ENCODE measurements around the gene PDE7B. TPM values are rescaled to one million over a fixed set of nuclear protein-coding genes. Genes with fewer than 3 reads are reported as not detected.

The PDE7B gene
- total RNA-seq, 1 experiment from 2014 or later, result 0.03 TPM

GRCh38 chr6:135944120-135944519 is 92.6 kb downstream of the PDE7B start:
- no peaks in the 10 kb centered on the region for H3K9me3 ChIP-seq (ENCODE audit: control insufficient read depth, insufficient read depth, low read depth, low read length)
- no peak for ATAC-seq
- in situ Hi-C loops (cut with HindIII; ENCODE audit: low pct_unique_long_range_greater_than_20kb, low sequenced_read_pairs), result no loop called here
- BruUV-seq (replicated peaks), result no TSS peak
- no peaks in the 10 kb centered on the region for H3K4me1 ChIP-seq (ENCODE audit: control insufficient read depth, insufficient read depth, low read length)
- TF ChIP-seq CTCF (IDR thresholded peaks at IDR 0.05), result no peak
- TF ChIP-seq TCF7L2 (IDR thresholded peaks at IDR 0.05; ENCODE audit: low read depth, low read length), result no peak
- no peak for TF ChIP-seq POLR2AphosphoS5 (IDR thresholded peaks at IDR 0.05; ENCODE audit: low read depth, low read length)
- no peak for TF ChIP-seq REST (IDR thresholded peaks at IDR 0.05; ENCODE audit: insufficient read depth in 1 of 2, low read depth in 2 of 2, low read length in 1 of 2)
- TF ChIP-seq SIN3A (IDR thresholded peaks at IDR 0.05; ENCODE audit: borderline replicate concordance, insufficient read depth, low read depth, low read length), result no peak
- CTCF ChIA-PET, result no interaction called here
- H3K27me3 ChIP-seq (ENCODE audit: control insufficient read depth, insufficient read depth, low read length), result no peaks in the 10 kb centered on the region
- no peak for DNase-seq (ENCODE audit: low read depth, low spot score)
- no peaks in the 10 kb centered on the region for H3K36me3 ChIP-seq (ENCODE audit: control insufficient read depth, insufficient read depth, low read length)
- intact Hi-C loops (cut with micrococcal nuclease; ENCODE audit: unreplicated experiment), result no loop called here
- no peak overlapping the region for H3K27ac ChIP-seq (ENCODE audit: low read length)
- POLR2A ChIA-PET, result no interaction called here
- H3K4me3 ChIP-seq (ENCODE audit: low read depth in 2 of 2, low read length in 2 of 2), result no peak overlapping the region

- TF ChIP-seq CTCF (IDR thresholded peaks at IDR 0.05), result no peak
- Histone ChIP-seq H3K36me3 (ENCODE audit: control insufficient read depth, insufficient read depth, low read length) (no peaks in the 10 kb centered on the region), H3K4me1 (ENCODE audit: control insufficient read depth, insufficient read depth, low read length) (no peaks in the 10 kb centered on the region), H3K27ac (ENCODE audit: low read length) (no peak overlapping the region), H3K27me3 (ENCODE audit: control insufficient read depth, insufficient read depth, low read length) (no peaks in the 10 kb centered on the region), H3K9me3 (ENCODE audit: control insufficient read depth, insufficient read depth, low read depth, low read length) (no peaks in the 10 kb centered on the region), H3K4me3 (ENCODE audit: low read depth in 2 of 2, low read length in 2 of 2) (no peak overlapping the region)
- intact Hi-C loops (cut with micrococcal nuclease; ENCODE audit: unreplicated experiment), result no loop called here
- BruUV-seq (replicated peaks), result no TSS peak
- DNase-seq (ENCODE audit: low read depth, low spot score) (no peak), ATAC-seq (no peak)
- in situ Hi-C loops (cut with HindIII; ENCODE audit: low pct_unique_long_range_greater_than_20kb, low sequenced_read_pairs), result no loop called here
- ChIA-PET POLR2A (no interaction called here), CTCF (no interaction called here)
These were observed 95.2 kb downstream of the PDE7B start for GRCh38 chr6:135946674-135947073.

- Histone ChIP-seq H3K4me3 (ENCODE audit: low read depth in 2 of 2, low read length in 2 of 2) (no peak overlapping the region), H3K9me3 (ENCODE audit: control insufficient read depth, insufficient read depth, low read depth, low read length) (no peaks in the 10 kb centered on the region), H3K27ac (ENCODE audit: low read length) (no peak overlapping the region), H3K36me3 (ENCODE audit: control insufficient read depth, insufficient read depth, low read length) (no peaks in the 10 kb centered on the region), H3K27me3 (ENCODE audit: control insufficient read depth, insufficient read depth, low read length) (no peaks in the 10 kb centered on the region), H3K4me1 (ENCODE audit: control insufficient read depth, insufficient read depth, low read length) (no peaks in the 10 kb centered on the region)
- no peak for ATAC-seq
- ChIA-PET POLR2A (no interaction called here), CTCF (no interaction called here)
- TF ChIP-seq CTCF (IDR thresholded peaks at IDR 0.05) (no peak), TCF7L2 (IDR thresholded peaks at IDR 0.05; ENCODE audit: low read depth, low read length) (no peak), REST (IDR thresholded peaks at IDR 0.05; ENCODE audit: insufficient read depth in 1 of 2, low read depth in 2 of 2, low read length in 1 of 2) (no peak), POLR2AphosphoS5 (IDR thresholded peaks at IDR 0.05; ENCODE audit: low read depth, low read length) (no peak), SIN3A (IDR thresholded peaks at IDR 0.05; ENCODE audit: borderline replicate concordance, insufficient read depth, low read depth, low read length) (no peak)
- no peak for DNase-seq (ENCODE audit: low read depth, low spot score)
- no TSS peak for BruUV-seq (replicated peaks)
- intact Hi-C loops (cut with micrococcal nuclease; ENCODE audit: unreplicated experiment) (no loop called here), in situ Hi-C loops (cut with HindIII; ENCODE audit: low pct_unique_long_range_greater_than_20kb, low sequenced_read_pairs) (no loop called here)
These were observed 99.2 kb downstream of the PDE7B start for GRCh38 chr6:135950669-135951068.

Data from Panc1 (cell line).